HTR-8/SVneo (cell line): Measurements from ENCODE around the gene NTM.
A peak's percentile ranks its signal among the peaks of the same experiment; 100 is the strongest.

ENCODE experiments used
- DNase-seq: peaks from one replicate; pipeline ENCODE4 v3.0.0; 2011; ENCODE audit warnings: low spot score, mixed read lengths; ENCODE audit not compliant: insufficient read length
- FAIRE-seq: peaks from 2 replicates; lab custom pipeline; 2011; peaks lifted over from hg19 to GRCh38; lab: Jason Lieb, UNC

Gene NTM

GRCh38 chr11:131661132-131661531, 290.7 kb downstream of the NTM start:
- FAIRE-seq (no peak), DNase-seq (no peak)

DNA sequence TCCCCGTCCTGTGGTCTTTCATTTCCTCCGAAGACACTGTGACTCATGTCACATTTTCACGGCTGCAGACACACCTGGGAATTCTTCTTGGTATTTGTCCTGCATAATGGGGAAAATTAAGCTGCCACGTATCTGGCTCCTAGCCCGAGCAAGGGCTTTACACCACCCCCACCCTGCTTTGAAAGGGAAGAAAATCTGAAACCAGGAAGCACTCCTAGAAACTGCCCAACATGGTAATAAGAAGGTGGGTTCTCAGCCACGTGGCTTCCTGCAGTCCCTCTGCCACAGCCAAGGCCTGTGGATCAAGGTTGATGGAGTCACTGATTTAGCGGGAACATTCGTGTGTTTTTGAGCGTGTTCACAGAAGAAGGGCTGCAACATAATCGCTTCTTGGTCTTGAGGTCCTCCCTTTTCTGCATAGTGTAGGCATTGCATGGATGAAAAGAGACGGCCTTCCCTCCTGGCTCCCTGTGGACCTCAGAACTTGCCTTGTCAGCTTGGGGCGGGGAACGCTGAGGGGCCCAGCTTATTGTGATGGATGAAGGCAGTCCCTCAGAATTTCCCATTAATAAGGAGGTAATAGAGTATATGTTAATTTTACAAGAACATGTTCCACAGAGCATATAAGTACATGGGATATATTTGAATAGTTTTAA, 292.0 kb downstream of the NTM start:
- no peak for DNase-seq
- FAIRE-seq = no peak

GRCh38 chr11:131662993-131663392, 292.6 kb downstream of the NTM start:
- FAIRE-seq (no peak), DNase-seq (no peak)

- FAIRE-seq (no peak), DNase-seq (no peak)
Observed at GRCh38 chr11:131663405-131664200, 293.2 kb downstream of the NTM start.

- no peak for FAIRE-seq
- no peak for DNase-seq
Observed at GRCh38 chr11:131664293-131664692, 293.9 kb downstream of the NTM start.

- DNase-seq = no peak
- FAIRE-seq = no peak
Observed at GRCh38 chr11:131664816-131665215, 294.4 kb downstream of the NTM start.

DNA sequence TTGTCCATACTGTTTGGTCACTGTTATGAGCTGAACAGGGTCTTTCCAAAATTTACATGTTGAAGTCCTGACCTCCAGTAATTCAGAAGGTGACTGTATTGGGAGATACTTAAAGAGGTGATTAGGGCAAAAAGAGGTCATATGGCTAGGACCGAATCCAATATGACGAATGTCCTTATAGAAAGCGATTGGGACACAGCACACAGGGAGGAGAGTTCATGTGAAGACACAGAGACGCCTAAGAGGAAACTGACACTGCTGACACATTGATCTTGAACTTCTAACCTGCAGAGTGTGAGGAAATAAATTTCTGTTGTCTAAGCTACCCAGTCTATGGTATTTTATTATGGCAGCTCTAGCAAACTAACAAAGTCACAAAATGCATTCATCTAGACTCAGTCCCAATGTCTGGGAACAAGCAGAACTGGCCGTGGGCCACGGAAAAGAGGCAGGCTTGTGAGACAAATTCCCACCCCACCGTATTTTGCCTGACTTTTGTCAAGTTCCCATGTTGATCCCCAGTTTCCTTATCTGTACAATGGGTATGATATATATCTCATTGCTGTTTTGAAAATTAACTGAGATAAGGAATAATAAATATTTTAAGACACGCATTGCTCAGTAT, 295.0 kb downstream of the NTM start:
- DNase-seq (no peak), FAIRE-seq (no peak)

- no peak for FAIRE-seq
- no peak for DNase-seq
Observed at GRCh38 chr11:131666006-131666405, 295.6 kb downstream of the NTM start.

DNA sequence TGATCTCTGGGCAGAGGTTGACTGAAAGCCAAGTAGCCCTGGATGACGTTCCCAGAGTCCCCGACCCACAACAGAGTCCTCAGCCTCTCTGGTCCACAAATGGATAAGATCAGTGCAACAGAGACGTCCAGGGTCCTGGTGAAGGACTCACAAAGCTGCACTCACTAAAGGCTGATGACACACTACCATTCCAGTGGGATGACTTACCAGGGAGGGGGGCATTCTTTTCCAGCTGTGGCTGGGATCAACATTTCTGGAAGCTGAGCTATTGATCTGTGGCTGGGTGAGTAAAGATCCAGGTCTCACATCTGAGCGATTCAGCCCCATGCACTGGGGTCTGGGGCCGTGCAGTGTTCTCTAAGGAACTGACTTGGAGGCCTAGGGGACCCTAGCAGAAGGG, 296.2 kb downstream of the NTM start:
- FAIRE-seq = no peak
- no peak for DNase-seq

- FAIRE-seq (no peak), DNase-seq (no peak)
Observed at GRCh38 chr11:131667566-131667965, 297.2 kb downstream of the NTM start.

DNA sequence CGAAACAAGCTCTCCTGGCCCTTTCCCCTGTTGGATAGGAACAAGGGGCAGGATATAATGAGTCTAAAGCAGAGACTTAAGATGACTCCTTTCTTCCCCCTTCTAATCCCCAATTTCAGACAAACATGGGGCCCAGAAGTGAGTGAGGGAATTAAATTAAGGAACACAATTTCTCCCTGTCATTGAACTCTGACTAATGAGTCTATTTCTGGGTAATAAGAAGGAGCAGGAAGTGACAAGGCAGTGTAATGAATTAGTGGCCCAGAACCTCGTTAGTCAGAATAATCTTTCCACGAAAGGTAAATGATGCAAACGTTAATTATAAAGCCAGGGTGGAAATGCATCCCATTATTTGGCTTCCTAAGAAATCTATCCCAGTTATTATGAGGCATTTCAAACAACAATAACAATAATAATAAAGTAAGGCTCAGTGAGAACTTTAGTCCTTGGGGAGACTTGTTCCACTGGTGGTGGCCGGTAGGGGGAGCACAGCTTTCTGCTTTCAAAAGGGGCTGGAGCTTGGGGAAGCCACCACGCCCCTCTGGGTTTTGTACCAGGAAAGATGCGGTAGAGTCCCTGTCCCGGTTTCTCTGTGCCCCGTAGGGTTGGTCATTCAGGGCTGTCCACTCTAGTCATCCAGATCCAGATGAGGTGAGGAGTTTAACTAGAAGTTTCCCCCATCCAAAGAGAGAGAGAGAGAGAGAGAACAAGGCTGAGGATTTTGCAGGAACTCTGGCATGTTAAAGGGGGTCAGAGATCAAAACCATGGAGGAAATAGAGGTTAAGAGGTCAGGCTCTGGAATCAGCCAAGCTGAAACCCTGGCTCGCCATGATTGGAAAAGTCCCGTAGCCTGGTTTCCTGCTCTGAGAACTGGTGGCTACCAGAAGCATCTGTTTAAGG, 298.3 kb downstream of the NTM start:
- DNase-seq (no peak), FAIRE-seq (no peak)

DNA sequence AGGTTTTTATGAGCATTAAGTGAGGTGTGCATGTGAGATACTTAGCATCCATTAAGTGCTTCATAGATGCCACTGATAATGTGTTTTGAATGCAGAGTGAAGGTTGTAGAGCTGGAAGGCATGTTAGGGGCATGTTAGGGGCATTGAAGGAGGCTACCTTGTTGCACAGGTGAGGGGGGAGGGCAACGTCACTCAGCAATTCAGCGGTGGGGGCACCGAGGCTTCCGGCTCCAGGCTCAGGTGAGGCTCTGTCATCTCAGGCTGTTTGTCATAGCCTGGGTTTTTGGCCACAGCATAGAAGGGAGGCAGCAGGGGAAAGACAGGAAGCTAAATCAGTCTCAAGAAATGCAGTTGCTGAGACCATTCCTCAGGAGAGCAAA, 299.0 kb downstream of the NTM start:
- FAIRE-seq (no peak), DNase-seq (no peak)

- DNase-seq (no peak), FAIRE-seq (no peak)
Observed at GRCh38 chr11:131670876-131671275, 300.5 kb downstream of the NTM start.

GRCh38 chr11:131671320-131671719, 300.9 kb downstream of the NTM start:
- no peak for DNase-seq
- FAIRE-seq = no peak

- FAIRE-seq = no peak
Observed at GRCh38 chr11:131671734-131672133, 301.3 kb downstream of the NTM start.

GRCh38 chr11:131672191-131672590, 301.8 kb downstream of the NTM start:
- no peak for DNase-seq
- FAIRE-seq = no peak

More at GRCh38 chr11:131671734-131672133, 301.3 kb downstream of the NTM start:
- no peak for DNase-seq

GRCh38 chr11:131674051-131674755, 303.8 kb downstream of the NTM start:
- peak; percentile 47 for DNase-seq
- FAIRE-seq = no peak

DNA sequence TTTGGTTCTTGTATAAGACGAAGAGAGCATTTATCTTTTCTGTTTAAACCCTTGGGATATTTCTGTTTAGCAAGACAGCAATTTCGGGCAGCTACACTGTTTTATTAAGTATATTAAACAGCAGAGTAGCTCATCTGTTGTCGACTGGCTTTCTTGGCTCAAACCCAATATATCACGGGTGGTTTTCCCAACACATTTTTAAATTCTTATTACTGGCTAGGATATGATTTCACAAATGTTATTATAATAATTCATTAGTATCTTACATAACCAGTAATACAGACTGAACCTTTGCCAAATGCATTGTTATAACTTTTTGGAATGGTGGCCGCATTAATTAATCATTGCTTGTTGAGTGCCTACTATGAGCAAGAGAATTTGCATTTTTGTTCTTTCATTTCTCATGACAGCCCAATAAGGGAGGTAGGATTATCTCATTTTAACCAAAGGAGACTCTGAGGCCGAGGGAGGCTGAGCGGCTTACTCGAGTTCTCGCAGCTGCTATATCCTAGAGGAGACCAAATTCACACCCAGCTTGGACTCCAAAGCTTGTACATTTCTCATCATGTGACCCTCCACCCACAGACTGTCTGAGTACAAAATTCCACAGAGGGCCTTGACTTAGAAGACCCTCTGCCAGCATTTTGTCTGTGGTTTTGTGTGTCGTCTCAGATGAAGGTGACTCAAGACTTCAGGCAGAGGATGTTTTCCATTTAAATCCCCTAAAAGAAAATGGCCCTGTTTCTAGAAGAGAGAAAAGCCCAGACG, 304.9 kb downstream of the NTM start:
- DNase-seq = no peak
- no peak for FAIRE-seq

- DNase-seq (no peak), FAIRE-seq (no peak)
Observed at GRCh38 chr11:131677828-131678470, 307.5 kb downstream of the NTM start.
